K562 (cell line): Measurements from ENCODE around the gene ZNF277. TPM values are rescaled to one million over a fixed set of nuclear protein-coding genes. Genes with fewer than 3 reads are reported as not detected.

Source experiments
- AFF4 ChIP-seq: sonication (generic); formaldehyde crosslinking; IDR thresholded peaks from 2 replicates; pipeline ENCODE4 v1.8.0; 2023; ENCODE audit warnings: mild to moderate bottlenecking, missing genetic modification reagents
- ASH1L ChIP-seq: fragments of 450-650 bp; IDR thresholded peaks from 2 replicates; pipeline ENCODE4 v1.6.1; 2018; ENCODE audit warnings: borderline replicate concordance, mild to moderate bottlenecking, low read depth; ENCODE audit not compliant: partially characterized antibody
- GABPA ChIP-seq: fragments of 200-800 bp; sonication (Bioruptor generic); conservative IDR thresholded peaks from 2 replicates; pipeline ENCODE4 v1.6.1; 2016; ENCODE audit warnings: low read depth, missing genetic modification characterization, missing compliant biosample characterization
- HCFC1 ChIP-seq: IDR thresholded peaks from 2 replicates; pipeline ENCODE4 v1.6.1; 2012; ENCODE audit warnings: low read depth, low read length, improper control_type of control experiment
- LCOR ChIP-seq: sonication (generic); formaldehyde crosslinking; IDR thresholded peaks from 2 replicates; pipeline ENCODE4 v1.8.0; 2022; ENCODE audit warnings: mild to moderate bottlenecking, missing genetic modification reagents
- NFYB ChIP-seq: IDR thresholded peaks from 2 replicates; pipeline ENCODE4 v1.6.1; 2011; ENCODE audit warnings: mild to moderate bottlenecking, moderate library complexity; ENCODE audit not compliant: insufficient read length; ENCODE audit errors: extremely low read depth
- NRF1 ChIP-seq, 2 experiments: fragments of 450-650 bp; IDR thresholded peaks in 1 of 2; conservative IDR thresholded peaks in 1 of 2; 2 replicates each; pipeline ENCODE4 v1.6.1; 2014; ENCODE audit warnings: mild to moderate bottlenecking in 2 of 2
- PKNOX1 ChIP-seq: fragments of 450-650 bp; IDR thresholded peaks from 2 replicates; pipeline ENCODE4 v1.6.1; 2016
- PTTG1 ChIP-seq: fragments of 450-650 bp; IDR thresholded peaks from 2 replicates; pipeline ENCODE4 v1.6.1; 2016; ENCODE audit warnings: low read depth, mild to moderate bottlenecking, missing genetic modification characterization, missing compliant biosample characterization
- SAP30 ChIP-seq: fragments of 200-600 bp; sonication (generic); IDR thresholded peaks from 2 replicates; pipeline ENCODE4 v1.6.1; 2012; ENCODE audit warnings: borderline replicate concordance, low read depth, mild to moderate bottlenecking, moderate library complexity, low read length, control low read depth, inconsistent platforms; ENCODE audit not compliant: insufficient read depth, poor library complexity, severe bottlenecking
- TCFL5 ChIP-seq: fragments of 250-450 bp; sonication (Bioruptor Pico); conservative IDR thresholded peaks from 2 replicates; pipeline ENCODE4 v1.6.1; 2021; ENCODE audit warnings: mild to moderate bottlenecking, moderate library complexity, matching md5 sums
- YY1 ChIP-seq, 3 experiments: IDR thresholded peaks; 2 replicates each; pipeline ENCODE4 v1.6.1; 2011; ENCODE audit warnings: low read length in 2 of 3, mild to moderate bottlenecking in 2 of 3, moderate library complexity in 2 of 3, borderline replicate concordance in 1 of 3, control low read depth in 1 of 3, low read depth in 1 of 3; ENCODE audit not compliant: insufficient read depth in 3 of 3, insufficient replicate concordance in 2 of 3, control insufficient read depth in 1 of 3, insufficient read length in 1 of 3; ENCODE audit errors: extremely low read depth in 1 of 3
- ZBTB34 ChIP-seq: fragments of 250-450 bp; sonication (Bioruptor Pico); IDR thresholded peaks from 2 replicates; pipeline ENCODE4 v1.8.0; 2021; ENCODE audit warnings: mild to moderate bottlenecking, moderate library complexity
- ZNF12 ChIP-seq: sonication (generic); formaldehyde crosslinking; IDR thresholded peaks from 2 replicates; pipeline ENCODE4 v1.4.0; 2020; ENCODE audit warnings: mild to moderate bottlenecking, missing genetic modification reagents
- ZNF274 ChIP-seq: IDR thresholded peaks from 2 replicates; pipeline ENCODE4 v1.6.1; 2011; ENCODE audit warnings: low read depth, mild to moderate bottlenecking, low read length, moderate library complexity, borderline replicate concordance
- ZNF277 ChIP-seq: fragments of 250-450 bp; sonication (Bioruptor Pico); IDR thresholded peaks from 2 replicates; pipeline ENCODE4 v1.8.0; 2022; ENCODE audit warnings: inconsistent platforms, mild to moderate bottlenecking, moderate library complexity, borderline replicate concordance
- ZNF431 ChIP-seq: sonication (generic); formaldehyde crosslinking; IDR thresholded peaks from 2 replicates; pipeline ENCODE4 v1.8.0; 2022; ENCODE audit warnings: mild to moderate bottlenecking, missing genetic modification reagents
- polyA plus RNA-seq, 8 experiments: library from polyadenylated mRNA; depleted of rRNA in 4 of 8; stranded (reverse) in 5 of 8; unstranded in 3 of 8; fragments of >200 nt; fragmentation: Nextera tagmentation in 2 of 8; fragmentation: Illumina TruSeq in 1 of 8; extraction: Ambion mirVana in 2 of 8; extraction: Trizol in 1 of 8; gene quantifications; 2 replicates each; pipeline versions ENCODE4 v1.2.1 to v1.2.3, GENCODE V29; 2011 to 2014; ENCODE audit warnings: inconsistent platforms in 1 of 8, missing spikeins in 1 of 8
- total RNA-seq, 7 experiments: library from RNA; depleted of rRNA in 6 of 7; stranded (reverse); fragments of >200 nt in 6 of 7; fragmentation: Illumina TruSeq in 2 of 7; extraction: Trizol in 2 of 7; gene quantifications; 2 replicates each; pipeline versions ENCODE4 v1.2.1 to v1.2.3, GENCODE V29; 2011 to 2021; ENCODE audit warnings: low replicate concordance in 1 of 7

ZNF277 gene
- total and polyA plus RNA-seq, 9 of the 15 experiments (the other 6 are each of a cell fraction or from before 2014, with no cell fraction given): 18.8 to 33.5 (median 27.7) TPM

GRCh38 chr7:112206238-112206990 is at the start of gene ZNF277, which contains the start of gene DOCK4 (continued):
- TF ChIP-seq PTTG1 (tag) (no peak), ZNF274 (no peak), ZNF431 (no peak), NFYB (peak; percentile 75), ZNF277 (CRISPR knock-in tag) (peak; percentile 59; the same call in 1 of the 2 replicates), TCFL5 (CRISPR knock-in tag) (no peak), ZBTB34 (CRISPR knock-in tag) (0 out of 2 replicates have a peak, but pooled peaks have one; percentile 8), SAP30 (peak; percentile 78), NRF1 (conservative IDR thresholded peaks at IDR 0.05 in 1 of 2, IDR thresholded peaks at IDR 0.05 in 1 of 2) (peak; percentile 90 to 92), ASH1L (peak; percentile 64), ZNF12 (peak; percentile 43; the same call in 1 of the 2 replicates), PKNOX1 (peak; percentile 14; the same call in 1 of the 2 replicates), HCFC1 (peak; percentile 98), YY1 (IDR thresholded peaks at IDR 0.05; ENCODE audit: borderline replicate concordance in 1 of 3, control insufficient read depth in 1 of 3, extremely low read depth in 1 of 3, insufficient read depth in 3 of 3, insufficient read length in 1 of 3, insufficient replicate concordance in 2 of 3, low read depth in 1 of 3, low read length in 2 of 3) (peak; percentile 62 to 92 (median 90)), AFF4 (CRISPR knock-in tag) (peak; percentile 49; the same call in 1 of the 2 replicates), LCOR (CRISPR knock-in tag) (peak; percentile 61; the same call in 1 of the 2 replicates), GABPA (tag) (peak; percentile 90)
